ENCODE measurements around the gene TEX19.

TEX19 gene

GRCh38 chr17:82330322-82331239 lies 28.5 kb upstream of the TEX19 start:
- peaks cover 3% of the 10 kb centered on the region for H3K4me1 ChIP-seq (ENCODE audit: control insufficient read depth, insufficient read depth, low read length, poor library complexity, severe bottlenecking)
- H3K4me3 ChIP-seq (ENCODE audit: extremely low read depth, insufficient read depth, low read length, poor library complexity, severe bottlenecking), result no peak overlapping the region
- no peaks in the 10 kb centered on the region for H3K36me3 ChIP-seq (ENCODE audit: control insufficient read depth, insufficient read depth, low read length)
- H3K27ac ChIP-seq (ENCODE audit: low read depth, low read length, severe bottlenecking), result no peak overlapping the region
- H3K9me3 ChIP-seq (ENCODE audit: control insufficient read depth, low read length), result no peaks in the 10 kb centered on the region
- 80% methylated on average over 22 to 24 of the region's 28 CpGs for WGBS, 2 experiments (ENCODE audit: insufficient coverage in 2 of 2)

- H3K9me3 ChIP-seq (ENCODE audit: control insufficient read depth, low read length), result no peaks in the 10 kb centered on the region
- H3K4me3 ChIP-seq (ENCODE audit: extremely low read depth, insufficient read depth, low read length, poor library complexity, severe bottlenecking), result no peak overlapping the region
- H3K4me1 ChIP-seq (ENCODE audit: control insufficient read depth, insufficient read depth, low read length, poor library complexity, severe bottlenecking), result peaks cover 5% of the 10 kb centered on the region
- no peaks in the 10 kb centered on the region for H3K36me3 ChIP-seq (ENCODE audit: control insufficient read depth, insufficient read depth, low read length)
- 92 to 93% methylated on average over 24 to 25 of the region's 25 CpGs for WGBS, 2 experiments (ENCODE audit: insufficient coverage in 2 of 2)
- H3K27ac ChIP-seq (ENCODE audit: low read depth, low read length, severe bottlenecking), result no peak overlapping the region
These were observed 27.6 kb upstream of the TEX19 start for GRCh38 chr17:82331345-82331939.

GRCh38 chr17:82332669-82333278 lies 26.3 kb upstream of the TEX19 start:
- no peak overlapping the region for H3K4me3 ChIP-seq (ENCODE audit: extremely low read depth, insufficient read depth, low read length, poor library complexity, severe bottlenecking)
- no peaks in the 10 kb centered on the region for H3K9me3 ChIP-seq (ENCODE audit: control insufficient read depth, low read length)
- WGBS, 2 experiments (ENCODE audit: insufficient coverage in 2 of 2), result 22 to 27% methylated on average over 12 to 32 of the region's 32 CpGs
- H3K4me1 ChIP-seq (ENCODE audit: control insufficient read depth, insufficient read depth, low read length, poor library complexity, severe bottlenecking), result peaks cover 9% of the 10 kb centered on the region
- no peak overlapping the region for H3K27ac ChIP-seq (ENCODE audit: low read depth, low read length, severe bottlenecking)
- no peaks in the 10 kb centered on the region for H3K36me3 ChIP-seq (ENCODE audit: control insufficient read depth, insufficient read depth, low read length)

- H3K9me3 ChIP-seq (ENCODE audit: control insufficient read depth, low read length), result no peaks in the 10 kb centered on the region
- H3K4me1 ChIP-seq (ENCODE audit: control insufficient read depth, insufficient read depth, low read length, poor library complexity, severe bottlenecking), result peaks cover 9% of the 10 kb centered on the region
- H3K27ac ChIP-seq (ENCODE audit: low read depth, low read length, severe bottlenecking), result no peak within 1 kb of the TSS
- WGBS, 2 experiments (ENCODE audit: insufficient coverage in 2 of 2), result 8 to 16% methylated on average over 36 to 67 of the region's 90 CpGs
- no peaks in the 10 kb centered on the region for H3K36me3 ChIP-seq (ENCODE audit: control insufficient read depth, insufficient read depth, low read length)
- no peak within 1 kb of the TSS for H3K4me3 ChIP-seq (ENCODE audit: extremely low read depth, insufficient read depth, low read length, poor library complexity, severe bottlenecking)
These were observed 25.5 kb upstream of the TEX19 start, which contains the start of gene SECTM1 for GRCh38 chr17:82333279-82334171. SECTM1 (minus strand) TSS chr17:82333766; CDS start chr17:82327240, 6,526 bp downstream.

- no peak overlapping the region for H3K27ac ChIP-seq (ENCODE audit: low read depth, low read length, severe bottlenecking)
- H3K4me1 ChIP-seq (ENCODE audit: control insufficient read depth, insufficient read depth, low read length, poor library complexity, severe bottlenecking), result peaks cover 9% of the 10 kb centered on the region
- no peaks in the 10 kb centered on the region for H3K9me3 ChIP-seq (ENCODE audit: control insufficient read depth, low read length)
- H3K36me3 ChIP-seq (ENCODE audit: control insufficient read depth, insufficient read depth, low read length), result no peaks in the 10 kb centered on the region
- WGBS, 2 experiments (ENCODE audit: insufficient coverage in 2 of 2), result 73 to 81% methylated on average over 21 to 25 of the region's 25 CpGs
- no peak overlapping the region for H3K4me3 ChIP-seq (ENCODE audit: extremely low read depth, insufficient read depth, low read length, poor library complexity, severe bottlenecking)
These were observed 24.8 kb upstream of the TEX19 start for GRCh38 chr17:82334204-82334621.

GRCh38 chr17:82334622-82335394 lies 24.2 kb upstream of the TEX19 start:
- no peaks in the 10 kb centered on the region for H3K36me3 ChIP-seq (ENCODE audit: control insufficient read depth, insufficient read depth, low read length)
- no peak overlapping the region for H3K4me3 ChIP-seq (ENCODE audit: extremely low read depth, insufficient read depth, low read length, poor library complexity, severe bottlenecking)
- no peak overlapping the region for H3K27ac ChIP-seq (ENCODE audit: low read depth, low read length, severe bottlenecking)
- H3K4me1 ChIP-seq (ENCODE audit: control insufficient read depth, insufficient read depth, low read length, poor library complexity, severe bottlenecking), result peaks cover 13% of the 10 kb centered on the region
- no peaks in the 10 kb centered on the region for H3K9me3 ChIP-seq (ENCODE audit: control insufficient read depth, low read length)
- 60 to 70% methylated on average over 10 to 12 of the region's 16 CpGs for WGBS, 2 experiments (ENCODE audit: insufficient coverage in 2 of 2)

- peak overlapping the region; percentile 62 for H3K27ac ChIP-seq (ENCODE audit: low read depth, low read length, severe bottlenecking)
- no peaks in the 10 kb centered on the region for H3K9me3 ChIP-seq (ENCODE audit: control insufficient read depth, low read length)
- peaks cover 13% of the 10 kb centered on the region for H3K4me1 ChIP-seq (ENCODE audit: control insufficient read depth, insufficient read depth, low read length, poor library complexity, severe bottlenecking)
- H3K36me3 ChIP-seq (ENCODE audit: control insufficient read depth, insufficient read depth, low read length), result no peaks in the 10 kb centered on the region
- peak overlapping the region; percentile 3 for H3K4me3 ChIP-seq (ENCODE audit: extremely low read depth, insufficient read depth, low read length, poor library complexity, severe bottlenecking)
- 30 to 32% methylated on average over 26 to 27 of the region's 29 CpGs for WGBS, 2 experiments (ENCODE audit: insufficient coverage in 2 of 2)
These were observed 20.0 kb upstream of the TEX19 start for GRCh38 chr17:82338858-82339633.

GRCh38 chr17:82339634-82340580 lies 19.1 kb upstream of the TEX19 start:
- H3K36me3 ChIP-seq (ENCODE audit: control insufficient read depth, insufficient read depth, low read length), result no peaks in the 10 kb centered on the region
- WGBS, 2 experiments (ENCODE audit: insufficient coverage in 2 of 2), result 70 to 73% methylated on average over 5 to 6 of the region's 10 CpGs
- peaks cover 12% of the 10 kb centered on the region for H3K4me1 ChIP-seq (ENCODE audit: control insufficient read depth, insufficient read depth, low read length, poor library complexity, severe bottlenecking)
- H3K27ac ChIP-seq (ENCODE audit: low read depth, low read length, severe bottlenecking), result peak overlapping the region; percentile 62
- no peaks in the 10 kb centered on the region for H3K9me3 ChIP-seq (ENCODE audit: control insufficient read depth, low read length)
- H3K4me3 ChIP-seq (ENCODE audit: extremely low read depth, insufficient read depth, low read length, poor library complexity, severe bottlenecking), result no peak overlapping the region
